ENCODE data around the gene TMEM25.
"Not testable (repeated sequence)": the region's sequence is repeated elsewhere in the genome, so short reads cannot be mapped to it uniquely, and the experiment has no call there.

TMEM25 gene

DNA sequence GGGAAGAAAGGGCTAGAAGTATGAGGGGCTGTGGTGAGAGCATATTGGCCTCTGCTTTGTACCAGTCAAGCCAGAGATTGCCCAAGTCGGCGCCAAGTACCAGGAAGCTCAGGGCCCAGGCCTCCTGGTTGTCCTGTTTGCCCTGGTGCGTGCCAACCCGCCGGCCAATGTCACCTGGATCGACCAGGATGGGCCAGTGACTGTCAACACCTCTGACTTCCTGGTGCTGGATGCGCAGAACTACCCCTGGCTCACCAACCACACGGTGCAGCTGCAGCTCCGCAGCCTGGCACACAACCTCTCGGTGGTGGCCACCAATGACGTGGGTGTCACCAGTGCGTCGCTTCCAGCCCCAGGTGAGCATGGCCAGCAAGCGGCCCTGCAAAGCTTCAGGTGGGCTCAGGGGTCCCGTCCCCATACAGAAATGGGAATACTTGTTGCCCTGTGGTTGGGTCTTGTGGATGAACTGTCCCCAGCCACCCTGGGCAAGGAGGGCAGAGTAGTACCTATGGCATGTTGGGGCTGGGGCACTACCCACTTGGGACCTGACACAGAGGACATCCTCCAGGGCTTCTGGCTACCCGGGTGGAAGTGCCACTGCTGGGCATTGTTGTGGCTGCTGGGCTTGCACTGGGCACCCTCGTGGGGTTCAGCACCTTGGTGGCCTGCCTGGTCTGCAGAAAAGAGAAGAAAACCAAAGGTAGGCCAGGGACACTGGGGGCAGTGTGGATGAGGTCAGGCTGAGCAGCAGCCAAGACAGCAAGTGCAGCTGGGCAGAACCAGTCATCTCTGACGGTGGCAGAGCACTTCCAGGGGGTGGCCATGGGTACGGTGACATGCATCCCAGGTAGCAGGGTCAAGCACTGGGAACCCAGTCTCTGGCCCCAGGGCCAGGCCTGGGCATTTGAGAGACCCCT lies 2.1 kb downstream of the TMEM25 start:
- no peak for DNase-seq

DNA sequence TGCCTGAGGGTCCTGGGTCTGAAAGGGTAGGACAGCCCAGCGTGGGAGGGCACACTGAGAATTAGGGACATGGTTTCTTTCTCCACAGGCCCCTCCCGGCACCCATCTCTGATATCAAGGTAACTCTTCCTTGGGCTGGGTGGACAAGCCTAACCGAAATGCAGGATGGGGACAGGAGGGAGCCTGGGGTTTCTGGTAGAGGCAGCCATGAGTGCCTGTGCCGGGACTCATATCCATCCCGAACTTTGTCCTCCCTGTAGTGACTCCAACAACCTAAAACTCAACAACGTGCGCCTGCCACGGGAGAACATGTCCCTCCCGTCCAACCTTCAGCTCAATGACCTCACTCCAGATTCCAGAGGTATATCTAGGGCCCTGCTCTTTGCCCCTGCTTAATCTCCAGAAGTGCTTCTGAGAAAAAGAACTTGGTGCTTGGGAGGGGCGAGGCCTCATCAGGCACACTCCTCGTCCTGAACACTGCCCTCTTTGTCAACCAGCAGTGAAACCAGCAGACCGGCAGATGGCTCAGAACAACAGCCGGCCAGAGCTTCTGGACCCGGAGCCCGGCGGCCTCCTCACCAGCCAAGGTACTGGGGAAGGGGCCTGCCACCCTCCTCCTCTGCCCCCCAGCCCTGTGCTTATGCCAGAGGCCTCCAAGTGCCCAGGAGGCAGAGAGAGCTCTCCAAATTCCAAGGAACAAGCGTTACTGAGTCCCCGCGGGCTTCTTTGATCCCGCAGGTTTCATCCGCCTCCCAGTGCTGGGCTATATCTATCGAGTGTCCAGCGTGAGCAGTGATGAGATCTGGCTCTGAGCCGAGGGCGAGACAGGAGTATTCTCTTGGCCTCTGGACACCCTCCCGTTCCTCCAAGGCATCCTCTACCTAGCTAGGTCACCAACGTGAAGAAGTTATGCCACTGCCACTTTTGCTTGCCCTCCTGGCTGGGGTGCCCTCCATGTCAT lies 3.1 kb downstream of the TMEM25 start:
- no peak for DNase-seq

DNA sequence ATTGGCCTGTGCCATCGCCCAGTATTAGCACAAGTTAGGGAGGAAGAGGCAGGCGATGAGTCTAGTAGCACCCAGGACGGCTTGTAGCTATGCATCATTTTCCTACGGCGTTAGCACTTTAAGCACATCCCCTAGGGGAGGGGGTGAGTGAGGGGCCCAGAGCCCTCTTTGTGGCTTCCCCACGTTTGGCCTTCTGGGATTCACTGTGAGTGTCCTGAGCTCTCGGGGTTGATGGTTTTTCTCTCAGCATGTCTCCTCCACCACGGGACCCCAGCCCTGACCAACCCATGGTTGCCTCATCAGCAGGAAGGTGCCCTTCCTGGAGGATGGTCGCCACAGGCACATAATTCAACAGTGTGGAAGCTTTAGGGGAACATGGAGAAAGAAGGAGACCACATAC lies 4.3 kb downstream of the TMEM25 start:
- no peak for DNase-seq

DNA sequence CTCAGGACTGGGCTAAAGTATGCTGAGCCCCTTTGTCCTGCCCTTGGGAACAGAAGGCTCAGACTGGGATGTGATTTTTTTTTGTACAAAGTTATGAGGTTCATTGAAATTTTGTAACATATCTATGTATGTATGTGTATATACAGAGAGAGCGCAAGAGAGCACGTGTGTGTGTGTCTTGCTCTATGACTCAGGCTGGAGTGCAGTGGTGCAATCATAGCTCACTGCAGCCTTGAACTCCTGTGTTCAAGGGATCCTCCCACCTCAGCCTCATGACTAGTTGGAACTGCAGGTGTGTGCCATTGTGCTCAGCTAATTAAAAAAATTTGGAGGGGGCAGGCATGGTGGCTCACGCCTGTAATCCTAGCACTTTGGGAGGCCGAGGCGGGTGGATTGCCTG lies 5.7 kb downstream of the TMEM25 start:
- no peak for DNase-seq

DNA sequence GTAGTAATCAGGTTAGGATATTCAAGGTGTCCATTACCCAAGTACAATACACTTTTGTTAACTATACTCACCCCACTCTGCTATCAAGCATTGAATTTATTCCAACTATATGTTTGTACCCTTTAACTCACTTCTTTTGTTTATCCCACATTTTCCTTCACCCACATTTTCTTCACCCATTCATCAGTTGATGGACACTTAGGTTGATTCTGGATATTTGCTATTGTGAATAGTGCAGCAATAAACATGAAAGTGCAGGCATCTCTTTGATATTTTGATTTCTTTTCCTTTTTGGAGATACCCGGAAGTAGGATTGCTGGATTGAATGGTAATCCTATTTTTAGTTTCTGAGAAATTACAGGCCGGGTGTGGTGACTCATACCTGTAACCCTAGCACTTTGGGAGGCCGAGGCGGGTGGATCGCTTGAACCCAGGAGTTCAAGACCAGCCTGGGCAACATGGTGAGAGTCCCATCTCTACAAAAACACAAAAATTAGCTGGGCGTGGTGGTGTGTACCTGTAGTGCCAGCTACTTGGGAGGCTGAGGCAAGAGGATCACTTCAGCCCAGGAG lies 6.5 kb downstream of the TMEM25 start:
- no peak for DNase-seq

DNA sequence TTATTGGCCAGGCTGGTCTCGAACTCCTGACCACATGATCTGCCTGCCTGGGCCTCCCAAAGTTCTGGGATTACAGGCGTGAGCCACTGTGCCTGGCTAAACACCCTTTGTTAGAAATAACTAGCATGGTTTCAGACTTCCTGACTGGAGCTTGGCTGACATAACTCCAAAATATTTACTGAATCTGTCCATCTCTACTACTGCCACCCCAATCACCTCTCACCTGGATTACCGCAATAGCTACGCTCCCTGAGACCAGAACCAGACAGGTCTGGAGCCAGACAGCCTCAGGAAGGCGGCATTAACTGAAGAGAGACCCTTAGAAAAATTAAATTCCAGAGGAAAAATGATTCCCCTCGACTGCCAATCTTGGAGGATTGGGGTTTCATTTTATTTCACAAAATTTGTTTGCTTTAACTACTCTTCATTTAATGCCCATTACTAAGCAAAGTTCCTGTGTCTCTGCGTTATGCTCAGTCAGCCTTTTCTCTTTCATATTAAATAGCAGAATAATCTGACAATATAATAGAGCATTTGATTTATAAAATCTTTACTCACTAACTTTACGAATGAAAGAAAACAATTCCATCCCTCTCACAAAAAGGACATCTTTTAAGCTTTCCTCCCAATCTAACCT lies 13.1 kb downstream of the TMEM25 start:
- no peak for DNase-seq

DNA sequence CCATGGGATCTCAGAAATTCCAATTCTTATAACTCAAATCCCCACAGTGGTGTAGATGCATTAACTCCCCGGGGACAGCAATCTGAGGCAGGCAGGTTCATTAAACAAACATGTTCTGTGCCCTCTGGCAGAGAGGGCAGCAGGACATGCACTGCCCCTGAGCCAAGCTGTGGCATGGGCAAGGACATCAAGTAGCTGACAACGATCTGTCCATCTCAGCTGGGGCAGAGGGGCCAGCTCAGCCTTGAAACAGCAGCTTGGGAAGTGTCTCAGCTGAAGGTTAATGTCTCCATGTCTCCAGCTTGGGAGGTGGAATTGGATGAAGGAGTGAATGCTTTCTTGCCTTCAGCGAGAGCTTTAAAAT lies 13.6 kb downstream of the TMEM25 start:
- no peak for DNase-seq

DNA sequence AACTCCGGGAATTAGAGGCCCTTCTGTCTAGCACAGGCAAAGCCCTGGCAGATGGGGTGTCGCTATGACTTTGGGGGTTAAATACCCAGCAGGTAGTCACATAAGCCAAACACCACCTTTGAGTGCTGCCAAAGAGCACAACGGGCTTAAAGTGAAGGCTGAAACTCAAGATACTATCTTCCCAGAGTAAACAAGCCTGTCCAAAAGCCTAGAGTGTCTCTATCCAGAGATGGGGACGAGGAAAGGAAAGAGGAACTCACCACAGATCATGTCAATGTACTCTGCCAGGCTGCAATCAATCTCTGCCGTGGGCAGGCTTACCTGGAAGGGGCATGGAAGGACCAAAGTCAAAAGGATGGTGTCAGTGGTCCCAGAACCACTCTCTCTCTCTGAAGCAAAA lies 14.5 kb downstream of the TMEM25 start:
- no peak for DNase-seq

DNA sequence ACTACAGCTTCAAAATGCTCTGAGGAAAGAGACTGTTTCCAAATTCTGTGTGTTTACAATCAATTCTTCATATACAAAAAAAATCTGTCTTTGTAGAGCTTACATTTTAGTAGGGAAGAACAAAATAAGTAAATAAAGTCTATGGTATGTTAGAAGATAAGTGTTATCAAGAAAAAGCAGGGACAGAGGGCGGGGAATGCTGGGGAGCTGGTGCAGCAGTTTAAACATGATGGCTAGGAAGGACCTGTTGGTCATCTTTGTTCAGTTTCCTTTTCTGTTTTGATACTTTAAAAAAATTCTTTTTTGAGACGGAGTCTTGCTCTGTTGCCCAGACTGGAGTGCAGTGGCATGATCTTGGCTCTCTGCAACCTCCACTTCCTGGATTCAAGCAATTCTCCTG lies 16.1 kb downstream of the TMEM25 start:
- no peak for DNase-seq

DNA sequence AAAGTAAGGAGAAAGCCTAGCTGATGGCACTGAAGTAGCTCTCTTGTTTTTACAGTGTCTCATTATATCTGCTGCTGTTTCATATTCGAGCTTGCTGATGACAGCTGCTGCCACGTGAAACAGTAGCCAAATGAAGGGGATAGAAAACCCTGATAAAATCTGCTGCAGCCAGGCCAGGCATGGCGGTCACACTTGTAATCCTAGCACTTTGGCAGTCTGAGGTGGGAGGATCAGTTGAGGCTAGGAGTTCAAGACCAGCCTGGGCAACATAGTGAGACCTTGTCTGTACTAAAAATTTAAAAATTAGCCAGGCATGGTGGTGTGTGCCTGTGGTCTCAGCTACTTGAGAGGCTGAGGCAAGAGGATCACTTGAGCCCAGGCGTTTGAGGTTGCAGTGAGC lies 21.3 kb downstream of the TMEM25 start:
- no peak for DNase-seq

DNA sequence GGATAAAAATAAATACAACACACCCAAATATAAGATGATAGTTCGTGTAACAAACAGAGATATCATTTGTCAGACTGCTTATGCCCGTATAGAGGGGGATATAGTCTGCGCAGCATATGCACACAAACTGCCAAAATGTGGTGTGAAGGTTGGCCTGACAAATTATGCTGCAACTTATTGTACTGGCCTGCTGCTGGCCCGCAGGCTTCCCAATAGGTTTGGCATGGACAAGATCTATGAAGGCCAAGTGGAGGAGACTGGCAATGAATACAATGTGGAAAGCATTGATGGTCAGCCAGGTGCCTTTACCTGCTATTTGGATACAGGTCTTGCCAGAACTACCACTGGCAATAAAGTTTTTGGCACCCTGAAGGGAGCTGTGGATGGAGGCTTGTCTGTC lies 29.8 kb downstream of the TMEM25 start:
- DNase-seq, result no peak

DNA sequence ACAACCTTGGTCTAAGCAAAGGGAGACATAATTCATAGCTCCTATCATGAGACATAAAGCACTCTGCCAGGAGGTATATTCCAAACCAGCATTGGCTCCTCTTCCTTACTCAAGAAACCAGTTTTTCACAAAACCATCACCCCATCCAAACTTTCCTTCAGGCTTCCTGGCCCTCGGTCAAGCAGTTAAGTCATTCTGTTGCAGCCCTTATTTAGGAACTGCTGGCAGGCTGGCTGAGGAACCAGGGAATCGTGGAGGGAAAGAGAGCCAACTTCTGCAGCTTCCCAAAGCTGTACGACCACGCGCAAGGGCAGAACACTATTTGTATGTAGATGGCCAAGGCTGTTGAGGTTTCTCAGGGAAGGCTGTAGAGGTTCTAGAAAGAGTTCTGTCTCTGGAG lies 34.1 kb downstream of the TMEM25 start:
- DNase-seq, result no peak

DNA sequence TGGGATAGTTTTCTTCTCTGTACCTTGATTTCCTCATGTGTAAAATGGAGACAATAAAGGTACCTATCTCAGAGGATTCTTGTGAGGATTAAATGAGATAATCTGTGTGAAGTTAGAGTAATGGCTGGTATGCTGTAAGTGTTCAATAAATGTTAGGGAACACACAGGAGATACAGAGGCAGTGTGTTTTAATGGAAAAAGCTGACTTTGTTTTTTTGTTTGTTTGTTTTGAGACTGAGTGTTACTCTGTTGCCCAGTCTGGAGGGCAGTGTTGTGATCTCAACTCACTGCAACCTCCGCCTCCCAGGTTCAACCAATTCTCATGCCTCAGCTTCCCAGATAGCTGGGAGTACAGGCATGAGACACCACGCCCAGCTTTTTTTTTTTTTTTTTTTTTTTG lies 38.7 kb downstream of the TMEM25 start:
- DNase-seq, result no peak

DNA sequence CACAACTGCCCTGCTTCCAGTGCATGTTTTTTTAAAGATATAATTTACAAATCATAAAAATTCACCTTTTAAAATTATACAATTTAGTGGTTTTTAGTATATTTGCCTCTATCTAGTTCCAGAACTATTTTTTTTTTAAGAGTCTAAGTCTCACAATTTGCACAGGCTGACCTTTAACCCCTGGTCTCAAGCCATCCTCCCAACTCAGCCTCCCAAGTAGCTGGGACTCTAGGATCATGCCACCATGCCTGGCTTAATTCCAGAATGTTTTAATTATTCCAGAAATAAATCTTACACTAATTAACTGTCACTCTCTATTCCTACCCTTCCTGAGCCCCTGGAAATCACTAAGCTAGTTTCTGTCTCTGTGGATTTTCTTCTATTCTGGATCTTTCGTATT lies 39.8 kb downstream of the TMEM25 start:
- no peak for DNase-seq

DNA sequence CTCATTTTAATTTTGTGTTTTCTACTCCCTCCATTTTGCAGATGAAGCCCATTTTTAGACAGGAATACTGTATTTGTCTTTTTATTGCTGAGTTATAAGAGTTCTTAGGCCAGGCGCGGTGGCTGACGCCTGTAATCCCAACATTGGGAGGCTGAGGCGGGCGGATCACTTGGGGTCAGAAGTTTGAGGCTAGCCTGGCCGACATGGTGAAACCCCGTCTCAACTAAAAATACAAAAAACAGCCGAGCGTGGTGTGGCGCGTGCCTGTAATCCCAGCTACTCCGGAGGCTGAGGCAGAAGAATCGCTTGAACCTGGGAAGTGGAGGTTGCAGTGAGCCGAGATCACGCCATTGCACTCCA lies 40.7 kb downstream of the TMEM25 start:
- DNase-seq, result peak; percentile 38

DNA sequence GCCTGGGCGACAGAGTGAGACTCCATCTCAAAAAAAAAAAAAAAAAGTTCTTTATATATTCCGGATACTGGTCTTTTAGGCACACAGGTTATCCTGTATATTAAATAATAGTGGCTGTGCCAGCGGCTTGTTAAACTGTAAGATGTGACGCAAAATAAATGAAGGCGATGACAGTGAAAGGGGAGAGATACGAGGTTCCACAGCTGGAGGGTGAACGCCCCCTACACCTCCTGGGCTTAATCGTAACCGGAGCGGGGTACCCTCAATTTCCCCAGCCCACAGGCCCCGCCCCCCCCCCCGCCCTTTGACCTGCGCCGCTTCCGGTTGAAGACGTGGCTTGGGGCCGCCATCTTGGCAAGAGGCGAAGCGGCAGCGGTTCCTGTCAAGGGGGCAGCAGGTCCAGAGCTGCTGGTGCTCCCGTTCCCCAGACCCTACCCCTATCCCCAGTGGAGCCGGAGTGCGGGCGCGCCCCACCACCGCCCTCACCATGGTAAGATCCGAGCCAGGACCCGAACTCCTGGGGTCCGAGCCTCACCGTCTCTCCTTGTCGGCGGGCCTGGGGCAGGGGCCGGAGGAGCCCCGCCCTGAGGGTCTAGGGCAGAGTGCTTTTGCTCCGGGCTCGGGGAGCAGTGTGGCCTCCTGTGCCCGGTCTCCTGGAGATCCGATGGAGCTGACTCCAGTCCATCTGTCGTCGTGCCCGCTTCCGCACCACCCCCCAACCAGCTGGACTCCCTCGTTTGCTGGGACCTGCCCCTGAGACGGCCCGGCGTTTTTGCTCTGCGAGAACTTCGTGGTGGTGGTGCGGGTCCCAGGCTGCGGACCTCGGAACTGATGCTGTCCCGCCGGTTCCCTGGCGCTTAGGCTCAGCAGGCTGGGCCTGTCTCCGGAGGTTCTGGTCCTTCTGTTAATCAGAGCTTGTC lies 41.3 kb downstream of the TMEM25 start, which contains the start of gene ARCN1:
Gene ARCN1, plus strand, starts transcription at position 349 of the 920 bp plus-strand sequence. Its CDS starts 139 bp downstream, at position 488.
- peak; percentile 83 for DNase-seq

DNA sequence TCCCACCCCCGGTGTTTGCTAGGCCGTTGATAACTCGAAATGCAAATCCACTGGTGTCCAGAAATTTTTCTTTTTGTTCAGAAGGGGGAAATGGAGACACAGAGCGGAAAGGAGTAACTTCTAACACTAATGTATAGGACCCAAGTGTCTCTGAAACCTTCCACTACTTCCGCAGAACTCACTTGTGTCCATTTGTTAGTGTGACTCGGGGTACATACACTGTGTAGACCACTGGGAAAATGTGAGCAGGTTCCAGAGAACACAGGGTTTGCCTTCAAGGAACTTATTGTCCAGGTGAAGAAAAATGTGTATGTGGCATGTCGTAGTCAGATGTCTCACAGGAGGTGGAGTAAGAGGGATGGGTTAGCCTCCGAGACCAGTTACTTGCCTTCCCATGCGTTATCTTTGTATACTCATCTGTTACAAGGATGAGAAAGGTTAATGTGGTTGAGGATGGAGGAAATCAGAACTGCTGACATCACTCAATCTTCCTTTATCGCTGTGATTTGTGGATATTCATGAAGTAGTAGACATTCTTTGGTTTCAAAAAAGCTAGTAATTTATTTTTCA lies 42.1 kb downstream of the TMEM25 start:
- peak; percentile 29 for DNase-seq

DNA sequence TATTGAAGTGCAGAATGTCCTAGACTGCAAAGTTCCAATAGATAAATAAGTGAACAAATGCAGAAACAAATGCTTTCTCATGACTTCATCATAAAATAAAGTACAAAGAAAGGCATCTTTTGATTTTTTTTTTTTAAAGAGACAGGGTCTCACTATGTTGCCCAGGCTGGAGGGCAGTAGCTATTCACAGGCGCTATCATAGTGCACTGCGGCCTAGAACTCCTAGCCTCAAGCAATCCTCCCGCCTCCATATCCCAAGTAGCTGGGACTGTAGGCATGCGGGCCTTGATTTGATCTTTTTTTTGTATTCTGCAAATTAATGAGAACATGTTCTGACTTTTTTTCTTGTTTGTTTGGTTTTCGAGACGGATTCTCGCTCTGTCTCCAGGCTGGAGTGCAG lies 43.6 kb downstream of the TMEM25 start:
- no peak for DNase-seq

DNA sequence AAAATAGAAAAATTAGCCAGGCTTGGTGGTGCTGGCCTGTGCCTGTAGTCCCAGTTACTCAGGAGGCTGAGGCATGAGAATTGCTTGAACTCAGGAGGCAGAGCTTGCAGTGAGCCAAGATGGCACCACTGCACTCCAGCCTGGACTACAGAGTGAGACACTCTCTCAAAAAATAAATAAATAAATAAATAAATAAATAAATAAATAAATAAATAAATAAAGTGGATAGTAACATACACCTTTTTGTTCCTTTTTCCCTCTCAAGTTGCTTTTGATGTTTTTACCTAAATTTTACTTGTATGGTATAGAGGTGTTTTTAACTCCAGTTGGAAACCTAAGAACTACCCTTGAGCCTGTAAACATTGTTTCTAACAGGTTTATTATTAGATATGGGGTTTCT lies 47.0 kb downstream of the TMEM25 start:
- DNase-seq, result not testable (repeated sequence)

DNA sequence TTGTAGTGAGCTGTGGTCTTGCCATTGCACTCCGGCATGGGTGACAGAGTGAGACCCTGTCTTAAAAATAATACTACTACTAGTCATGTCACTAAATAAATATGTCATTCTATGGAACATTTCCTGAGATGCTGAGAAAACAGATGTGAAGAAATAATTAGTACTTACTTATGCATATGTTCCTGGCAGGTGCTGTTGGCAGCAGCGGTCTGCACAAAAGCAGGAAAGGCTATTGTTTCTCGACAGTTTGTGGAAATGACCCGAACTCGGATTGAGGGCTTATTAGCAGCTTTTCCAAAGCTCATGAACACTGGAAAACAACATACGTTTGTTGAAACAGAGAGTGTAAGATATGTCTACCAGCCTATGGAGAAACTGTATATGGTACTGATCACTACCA lies 50.1 kb downstream of the TMEM25 start:
- DNase-seq, result no peak
